Measurements from ENCODE around the gene CEPT1. TPM values are rescaled to one million over a fixed set of nuclear protein-coding genes. Genes with fewer than 3 reads are reported as not detected.
A peak's percentile ranks its signal among the peaks of the same experiment; 100 is the strongest.
"Not testable (repeated sequence)": the region's sequence is repeated elsewhere in the genome, so short reads cannot be mapped to it uniquely, and the experiment has no call there.

Gene CEPT1
- total RNA-seq, result 10 to 100 TPM; 34.5 to 41.6 TPM

DNA sequence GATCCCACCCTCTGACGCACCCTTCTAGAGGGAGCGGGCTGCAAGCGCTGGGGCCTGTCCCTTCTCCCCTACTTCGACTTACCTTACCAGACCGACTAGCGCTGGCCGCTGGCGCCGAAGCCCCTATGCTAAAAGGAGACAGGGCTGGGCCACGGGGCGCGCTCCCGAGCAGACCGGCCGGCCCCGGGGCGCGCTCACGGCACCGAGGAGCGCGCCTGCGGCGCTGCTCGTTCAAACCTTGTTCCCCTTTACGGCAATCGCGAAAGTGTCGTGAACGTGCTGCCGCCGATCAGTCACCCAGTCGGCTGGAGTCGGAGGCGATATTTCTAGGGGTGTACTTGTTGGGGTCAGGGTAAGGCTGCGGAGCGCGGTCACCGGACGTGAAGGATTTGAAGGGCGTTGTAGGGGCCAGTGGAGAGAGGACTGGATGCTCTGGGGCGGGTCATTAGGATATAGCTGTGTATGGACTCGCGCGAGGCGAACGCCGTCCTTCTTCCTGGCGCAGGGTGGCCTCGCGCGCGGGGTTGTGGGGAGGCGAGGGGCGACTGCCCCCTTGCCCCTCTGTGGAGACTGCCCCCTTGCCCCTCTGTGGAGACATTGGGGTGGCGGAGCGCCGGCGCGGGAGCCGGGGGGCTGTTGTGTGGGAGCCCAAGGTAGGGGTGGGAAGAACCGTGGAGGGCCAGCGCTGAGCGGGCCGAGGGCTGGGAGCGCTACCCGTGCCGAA lies at the start of gene CEPT1, which contains the start of gene DRAM2:
Gene CEPT1, plus strand, starts transcription at position 268 of the 724 bp plus-strand sequence. CDS start 7,492 bp downstream, outside the sequence.
Gene DRAM2, minus strand, starts transcription at position 138 of the 724 bp plus-strand sequence. CDS start 8,539 bp downstream, outside the sequence.
- Mint-ChIP-seq H3K36me3 (peaks cover 15% of the 10 kb centered on the region), H3K27me3 (no peaks in the 10 kb centered on the region), H3K27ac (peak within 1 kb of the TSS; percentile 79 to 91), H3K9me3 (no peaks in the 10 kb centered on the region), H3K4me3 (peak within 1 kb of the TSS; percentile 92), H3K4me1 (ENCODE audit: low read depth in 2 of 2) (peaks cover 17 to 46% of the 10 kb centered on the region in 2 donors)
- peak; percentile 92 to 94 for ATAC-seq
- peak; percentile 94 for DNase-seq (ENCODE audit: low spot score)

- H3K27me3 Mint-ChIP-seq, result peaks cover 8 to 14% of the 10 kb centered on the region in 2 donors
- not testable (repeated sequence) for DNase-seq (ENCODE audit: low spot score); H3K9me3 Mint-ChIP-seq; H3K4me1 Mint-ChIP-seq (ENCODE audit: low read depth in 2 of 2); H3K4me3 Mint-ChIP-seq; H3K27ac Mint-ChIP-seq; ATAC-seq
- H3K36me3 Mint-ChIP-seq, result peaks cover 37% of the 10 kb centered on the region
Observed at GRCh38 chr1:111095421-111095820, 44.6 kb upstream of the CEPT1 start.

DNA sequence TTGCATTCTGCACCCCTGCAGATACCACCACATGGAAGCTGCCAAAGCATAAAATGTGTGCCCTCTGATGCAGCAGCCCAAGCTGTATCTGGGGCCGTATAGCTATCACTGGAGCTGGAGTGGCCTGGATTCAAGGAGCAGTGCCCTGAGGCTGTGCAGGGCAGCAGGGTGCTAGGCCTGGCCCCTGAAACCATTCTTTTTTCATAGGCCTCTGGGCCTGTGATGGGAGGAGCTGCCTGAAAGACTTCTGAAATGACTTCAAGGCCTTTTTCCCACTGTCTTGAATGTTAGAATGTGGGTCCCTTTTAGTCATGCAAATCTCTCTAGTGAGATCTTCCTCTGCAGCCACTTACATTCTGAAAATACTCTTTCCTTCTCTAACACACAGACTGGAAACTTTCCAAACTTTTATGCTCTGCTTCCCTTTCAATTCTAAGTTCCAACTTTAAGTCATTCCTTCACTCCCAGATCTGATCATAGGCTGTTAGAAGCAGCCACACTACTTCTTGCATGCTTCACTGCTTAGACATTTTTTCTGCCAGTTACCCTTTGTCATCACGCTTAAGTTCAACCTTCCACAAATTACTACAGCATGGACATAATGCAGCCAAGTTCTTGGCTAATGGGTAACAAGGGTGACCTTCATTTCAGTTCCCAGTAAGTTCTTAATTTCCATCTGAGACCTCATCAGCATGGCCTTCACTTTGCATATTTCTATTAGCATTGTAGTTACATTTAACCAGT lies 42.5 kb upstream of the CEPT1 start:
- DNase-seq (ENCODE audit: low spot score) (no peak), ATAC-seq (no peak)
- H3K27ac Mint-ChIP-seq, result no peak overlapping the region
- peaks cover 48% of the 10 kb centered on the region for H3K36me3 Mint-ChIP-seq
- peaks cover 9% of the 10 kb centered on the region for H3K9me3 Mint-ChIP-seq
- peaks cover 6 to 12% of the 10 kb centered on the region in 2 donors for H3K27me3 Mint-ChIP-seq
- H3K4me1 Mint-ChIP-seq (ENCODE audit: low read depth in 2 of 2), result no peaks in the 10 kb centered on the region
- H3K4me3 Mint-ChIP-seq, result no peak overlapping the region

DNA sequence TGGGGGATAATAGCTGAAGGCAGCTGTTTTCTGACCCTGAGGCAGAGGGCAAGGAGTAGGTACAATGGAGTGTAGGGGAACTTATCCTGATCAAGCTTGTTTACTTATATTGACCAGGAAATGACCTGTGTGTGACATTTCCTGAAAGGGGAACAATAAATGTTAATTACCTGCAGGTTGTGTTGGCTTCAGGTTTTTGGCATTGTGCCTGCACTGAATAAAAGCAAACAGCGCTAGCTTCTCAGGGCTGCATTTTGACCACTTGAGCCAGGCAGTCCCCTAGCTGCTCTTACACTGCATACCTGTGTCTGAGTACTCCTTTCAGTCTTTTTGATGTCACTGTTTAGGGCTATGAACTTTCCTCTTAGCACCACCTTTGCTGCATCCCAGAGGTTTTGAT lies 40.7 kb upstream of the CEPT1 start:
- H3K27ac Mint-ChIP-seq, result no peak overlapping the region
- H3K4me3 Mint-ChIP-seq, result no peak overlapping the region
- H3K36me3 Mint-ChIP-seq, result peaks cover 48% of the 10 kb centered on the region
- H3K4me1 Mint-ChIP-seq (ENCODE audit: low read depth in 2 of 2), result no peaks in the 10 kb centered on the region
- H3K9me3 Mint-ChIP-seq, result peaks cover 9% of the 10 kb centered on the region
- no peak for DNase-seq (ENCODE audit: low spot score)
- H3K27me3 Mint-ChIP-seq, result peaks cover 0 to 10% of the 10 kb centered on the region in 2 donors
- no peak for ATAC-seq

- peaks cover 0 to 17% of the 10 kb centered on the region in 2 donors for H3K27me3 Mint-ChIP-seq
- peaks cover 6% of the 10 kb centered on the region for H3K9me3 Mint-ChIP-seq
- H3K27ac Mint-ChIP-seq, result no peak overlapping the region
- no peak for DNase-seq (ENCODE audit: low spot score)
- no peak for ATAC-seq
- no peaks in the 10 kb centered on the region for H3K4me1 Mint-ChIP-seq (ENCODE audit: low read depth in 2 of 2)
- H3K36me3 Mint-ChIP-seq, result peaks cover 40% of the 10 kb centered on the region
- H3K4me3 Mint-ChIP-seq, result no peak overlapping the region
Observed at GRCh38 chr1:111101854-111102642, 38.0 kb upstream of the CEPT1 start.

DNA sequence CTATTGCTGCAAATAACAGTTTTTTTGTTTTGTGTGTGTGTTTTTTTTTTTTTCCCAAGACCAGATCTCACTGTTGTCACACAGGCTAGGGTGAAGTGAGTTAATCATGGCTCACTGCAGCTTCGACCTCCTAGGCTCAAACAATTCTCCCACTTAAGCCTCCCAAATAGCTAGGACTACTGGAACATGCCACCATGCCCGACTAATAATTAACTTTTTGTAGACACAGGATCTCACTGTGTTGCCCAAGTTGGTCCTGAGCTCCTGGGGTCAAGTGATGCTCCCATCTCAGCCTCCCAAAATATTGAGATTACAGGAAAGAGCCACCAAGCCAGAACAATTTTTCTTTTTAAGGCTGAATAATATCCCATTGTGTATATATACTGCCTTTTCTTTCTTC lies 35.0 kb upstream of the CEPT1 start:
- DNase-seq (ENCODE audit: low spot score) (no peak), ATAC-seq (no peak)
- Mint-ChIP-seq H3K27ac (no peak overlapping the region), H3K9me3 (peaks cover 9% of the 10 kb centered on the region), H3K36me3 (peaks cover 38% of the 10 kb centered on the region), H3K27me3 (peaks cover 0 to 17% of the 10 kb centered on the region in 2 donors), H3K4me1 (ENCODE audit: low read depth in 2 of 2) (no peaks in the 10 kb centered on the region), H3K4me3 (no peak overlapping the region)

- no peak for ATAC-seq
- no peak overlapping the region for H3K27ac Mint-ChIP-seq
- H3K27me3 Mint-ChIP-seq, result peaks cover 0 to 7% of the 10 kb centered on the region in 2 donors
- peaks cover 6% of the 10 kb centered on the region for H3K9me3 Mint-ChIP-seq
- DNase-seq (ENCODE audit: low spot score), result no peak
- H3K4me3 Mint-ChIP-seq, result no peak overlapping the region
- H3K36me3 Mint-ChIP-seq, result peaks cover 23% of the 10 kb centered on the region
- no peaks in the 10 kb centered on the region for H3K4me1 Mint-ChIP-seq (ENCODE audit: low read depth in 2 of 2)
Observed at GRCh38 chr1:111110197-111110899, 29.7 kb upstream of the CEPT1 start.

- H3K9me3 Mint-ChIP-seq, result no peaks in the 10 kb centered on the region
- no peak for DNase-seq (ENCODE audit: low spot score)
- H3K4me3 Mint-ChIP-seq, result no peak overlapping the region
- no peak overlapping the region for H3K27ac Mint-ChIP-seq
- H3K4me1 Mint-ChIP-seq (ENCODE audit: low read depth in 2 of 2), result no peaks in the 10 kb centered on the region
- no peaks in the 10 kb centered on the region for H3K27me3 Mint-ChIP-seq
- peaks cover 9% of the 10 kb centered on the region for H3K36me3 Mint-ChIP-seq
- ATAC-seq, result no peak
Observed at GRCh38 chr1:111116496-111116895, 23.5 kb upstream of the CEPT1 start.

DNA sequence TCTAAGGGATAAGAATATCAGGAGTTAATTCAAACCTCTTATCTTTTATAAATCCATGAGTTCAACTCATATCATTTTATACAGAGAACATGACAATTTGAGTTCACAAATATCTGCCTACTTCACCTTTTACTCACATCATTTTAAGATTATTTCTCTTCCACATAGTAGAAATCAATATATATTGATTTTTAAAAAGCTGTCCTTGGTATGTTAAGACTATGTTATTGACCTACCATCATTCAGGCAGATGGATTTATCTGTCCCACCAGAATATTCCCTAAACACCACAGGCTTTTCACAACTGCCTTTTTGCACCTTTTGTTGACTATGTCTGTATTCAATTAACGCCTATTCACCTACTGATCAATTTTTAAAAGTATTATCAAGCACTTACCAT lies 13.7 kb upstream of the CEPT1 start:
- no peaks in the 10 kb centered on the region for H3K27me3 Mint-ChIP-seq
- no peak for ATAC-seq
- peaks cover 33% of the 10 kb centered on the region for H3K36me3 Mint-ChIP-seq
- H3K4me1 Mint-ChIP-seq (ENCODE audit: low read depth in 2 of 2), result peaks cover 7 to 19% of the 10 kb centered on the region in 2 donors
- no peak for DNase-seq (ENCODE audit: low spot score)
- no peaks in the 10 kb centered on the region for H3K9me3 Mint-ChIP-seq
- H3K4me3 Mint-ChIP-seq, result no peak overlapping the region
- H3K27ac Mint-ChIP-seq, result no peak overlapping the region

DNA sequence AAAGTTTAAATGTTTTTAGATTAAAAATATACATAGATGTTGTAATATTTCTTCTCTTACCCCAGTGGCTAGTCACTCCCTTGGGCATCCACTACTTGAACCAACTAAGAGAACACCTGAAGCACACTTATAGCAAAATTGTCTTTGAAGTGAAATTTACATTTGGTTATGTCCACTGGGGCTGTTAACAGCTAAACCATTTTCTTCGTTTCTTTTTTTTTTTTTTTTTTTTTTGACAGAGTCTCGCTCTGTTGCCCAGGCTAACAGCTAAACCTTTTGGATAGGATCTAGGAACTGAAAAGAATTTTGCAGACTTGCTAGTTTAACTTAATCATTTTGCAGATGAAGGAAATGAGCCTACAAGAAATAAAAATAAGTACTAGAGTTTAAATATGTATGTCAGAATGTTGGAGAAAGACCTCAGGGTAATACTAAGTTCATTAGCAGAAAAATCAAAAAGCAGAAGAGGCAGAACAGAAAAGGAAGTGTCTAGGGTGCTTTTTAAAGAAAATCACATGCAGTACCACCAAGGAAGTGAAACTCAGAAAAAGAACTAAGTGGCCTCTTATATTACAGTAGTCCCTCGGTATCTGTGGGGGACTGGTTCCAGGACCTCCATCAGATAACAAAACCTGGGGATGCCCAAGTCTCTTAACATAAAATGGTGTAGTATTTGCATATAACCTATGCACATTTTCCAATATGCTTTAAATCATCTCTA lies 11.9 kb upstream of the CEPT1 start:
- ATAC-seq, result no peak
- Mint-ChIP-seq H3K27ac (no peak overlapping the region), H3K36me3 (peaks cover 25% of the 10 kb centered on the region), H3K4me1 (ENCODE audit: low read depth in 2 of 2) (peaks cover 15 to 24% of the 10 kb centered on the region in 2 donors), H3K27me3 (no peaks in the 10 kb centered on the region), H3K9me3 (no peaks in the 10 kb centered on the region), H3K4me3 (no peak overlapping the region)
- DNase-seq (ENCODE audit: low spot score), result no peak

DNA sequence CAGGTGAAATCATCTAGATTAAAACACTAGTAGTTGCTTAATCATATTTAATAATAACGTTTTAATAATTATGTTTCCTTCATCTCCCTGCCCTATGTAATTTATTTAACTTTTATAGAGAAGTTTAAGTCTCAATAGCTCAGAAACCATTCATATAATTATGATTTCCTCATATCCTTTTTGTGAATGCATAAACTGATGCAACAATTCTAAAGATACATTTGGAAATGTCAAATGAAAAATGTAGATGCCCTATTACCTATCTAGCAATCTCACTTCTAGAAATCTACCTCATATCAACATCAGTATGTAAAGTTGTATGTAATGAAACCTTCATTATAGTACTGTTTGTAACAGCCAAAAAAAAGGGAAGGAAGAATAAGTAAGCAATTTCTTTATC lies 10.6 kb upstream of the CEPT1 start:
- Mint-ChIP-seq H3K9me3 (no peaks in the 10 kb centered on the region), H3K4me1 (ENCODE audit: low read depth in 2 of 2) (peaks cover 19 to 24% of the 10 kb centered on the region in 2 donors), H3K36me3 (peaks cover 14% of the 10 kb centered on the region), H3K27ac (peak overlapping the region; percentile 60 to 68), H3K27me3 (no peaks in the 10 kb centered on the region), H3K4me3 (no peak overlapping the region)
- no peak for ATAC-seq
- DNase-seq (ENCODE audit: low spot score), result no peak

DNA sequence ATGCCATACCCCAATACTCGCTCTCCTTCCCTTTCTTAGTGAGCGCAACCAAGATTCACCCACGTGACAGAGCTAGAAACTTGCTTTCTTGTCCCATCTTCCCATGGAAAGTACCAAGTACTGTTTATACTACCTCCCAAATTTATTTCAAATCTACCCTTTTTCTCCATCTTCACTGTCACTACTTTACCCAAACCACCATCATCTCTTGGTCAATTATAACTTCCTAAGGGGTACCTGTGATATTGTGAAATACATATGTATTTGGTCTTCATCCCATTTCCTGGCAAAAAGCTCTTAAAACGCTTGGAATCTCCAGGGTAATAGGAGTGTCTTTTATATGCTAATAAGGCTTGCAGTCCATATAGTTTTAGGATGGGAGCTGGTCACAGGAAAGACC lies 8.3 kb upstream of the CEPT1 start:
- Mint-ChIP-seq H3K27me3 (no peaks in the 10 kb centered on the region), H3K4me3 (no peak overlapping the region), H3K9me3 (no peaks in the 10 kb centered on the region), H3K27ac (no peak overlapping the region), H3K36me3 (peaks cover 16% of the 10 kb centered on the region), H3K4me1 (ENCODE audit: low read depth in 2 of 2) (peaks cover 21% of the 10 kb centered on the region in 2 donors)
- no peak for DNase-seq (ENCODE audit: low spot score)
- ATAC-seq, result no peak

DNA sequence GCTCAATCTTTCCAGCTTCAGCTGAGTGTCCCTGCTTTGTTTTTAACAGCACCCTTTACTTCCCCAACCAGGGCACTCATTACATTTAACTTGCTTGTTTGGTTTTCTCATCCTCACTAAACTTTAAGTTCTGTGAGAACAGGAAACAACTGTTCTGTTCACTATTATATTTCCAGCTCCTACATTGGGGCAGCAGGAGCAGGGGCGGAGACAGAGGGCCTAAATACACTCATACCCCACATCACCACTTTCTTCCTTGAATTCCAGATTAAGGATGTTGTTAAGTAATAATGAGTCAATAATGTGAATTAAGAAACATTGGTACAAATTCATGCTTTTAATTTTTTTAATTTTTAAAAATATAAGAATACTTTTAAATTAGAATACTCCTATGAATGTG lies 6.2 kb upstream of the CEPT1 start:
- Mint-ChIP-seq H3K27me3 (no peaks in the 10 kb centered on the region), H3K4me3 (no peak overlapping the region), H3K4me1 (ENCODE audit: low read depth in 2 of 2) (peaks cover 18% of the 10 kb centered on the region in 2 donors), H3K9me3 (no peaks in the 10 kb centered on the region), H3K36me3 (peaks cover 11% of the 10 kb centered on the region), H3K27ac (no peak overlapping the region)
- DNase-seq (ENCODE audit: low spot score) (no peak), ATAC-seq (no peak)
